ENCODE data around the gene PNMA6A.
"Not testable (repeated sequence)": the region's sequence is repeated elsewhere in the genome, so short reads cannot be mapped to it uniquely, and the experiment has no call there.

The PNMA6A gene

DNA sequence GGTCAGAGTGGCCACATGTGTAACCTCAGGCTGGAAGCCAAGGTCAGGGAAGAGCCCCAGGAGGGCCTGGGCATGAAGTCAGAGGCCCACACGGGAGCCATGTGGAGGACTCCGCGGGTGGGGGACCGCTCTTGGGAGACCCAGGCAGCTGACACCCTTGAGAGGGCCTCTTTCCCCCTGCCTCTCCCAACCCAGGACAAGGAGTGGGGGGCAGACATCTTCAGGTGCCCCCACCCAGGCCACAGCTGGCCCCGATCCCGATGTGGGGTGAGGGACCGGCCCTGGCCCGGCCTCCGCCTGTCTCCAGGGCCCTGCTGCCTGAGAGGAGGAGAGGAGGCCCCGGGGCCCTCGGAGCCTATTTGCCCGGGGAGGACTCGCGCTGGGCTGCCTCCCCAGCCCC lies 3.1 kb downstream of the PNMA6A start:
- DNase-seq (ENCODE audit: low read depth): no peak

DNA sequence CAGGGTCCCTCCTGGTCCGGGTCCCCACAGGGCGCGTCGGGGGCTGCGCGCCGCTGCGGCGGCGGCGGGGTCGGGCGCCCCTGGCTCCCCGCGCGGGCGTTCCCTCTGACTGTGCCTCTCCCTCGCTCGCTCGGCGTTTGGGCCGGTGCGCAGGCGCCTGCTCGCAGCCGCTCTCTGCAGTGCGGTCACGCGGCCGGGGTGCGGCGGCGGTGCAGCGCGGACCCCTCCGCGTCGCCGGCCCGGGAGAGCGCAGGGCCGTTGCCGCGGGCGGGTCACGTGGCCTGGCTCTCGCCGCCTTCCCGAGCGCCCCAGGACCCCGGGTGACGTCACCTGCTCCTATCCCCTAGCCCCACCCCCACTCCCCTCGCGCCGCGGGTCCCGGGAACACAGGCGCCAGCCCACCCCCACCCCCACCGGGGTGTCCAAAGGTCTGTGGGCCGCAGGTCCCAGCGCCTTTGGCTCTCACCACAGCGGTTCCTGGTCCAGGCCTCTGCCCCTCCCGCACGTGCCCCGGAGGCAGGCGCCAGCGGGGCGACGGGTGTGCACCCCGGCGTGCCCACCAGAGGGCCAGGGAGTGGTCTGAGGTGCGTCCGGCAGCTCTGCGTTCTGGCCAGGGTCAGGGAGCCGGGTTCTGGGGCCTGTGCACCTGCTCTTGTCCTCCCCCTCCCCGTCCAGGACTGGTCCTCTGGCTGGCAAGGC lies 5.3 kb downstream of the PNMA6A start:
- DNase-seq (ENCODE audit: low read depth): not testable (repeated sequence)

- not testable (repeated sequence) for DNase-seq (ENCODE audit: low read depth)
Observed at GRCh38 chrX:153083238-153083923, 11.1 kb downstream of the PNMA6A start.

- DNase-seq (ENCODE audit: low read depth): no peak
Observed at GRCh38 chrX:153102418-153102817, 30.2 kb downstream of the PNMA6A start.

DNA sequence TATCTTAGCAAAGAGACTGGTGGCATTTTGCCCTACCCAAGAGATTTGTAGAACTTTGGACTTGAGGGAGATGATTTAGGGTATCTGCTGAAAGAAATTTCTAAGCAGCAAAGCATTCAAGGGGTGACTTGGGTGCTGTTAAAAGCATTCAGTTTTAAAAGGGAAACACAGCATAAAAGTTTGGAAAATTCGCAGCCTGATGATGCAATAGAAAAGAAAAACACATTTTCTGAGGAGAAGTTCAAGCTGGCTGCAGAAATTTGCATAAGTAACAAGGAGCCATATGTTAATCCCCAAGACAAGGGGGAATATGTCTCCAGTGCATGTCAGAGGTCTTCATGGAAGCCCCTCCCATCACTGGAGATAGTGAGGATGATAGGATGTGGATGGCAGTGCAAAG lies 32.7 kb downstream of the PNMA6A start:
- DNase-seq (ENCODE audit: low read depth): not testable (repeated sequence)

DNA sequence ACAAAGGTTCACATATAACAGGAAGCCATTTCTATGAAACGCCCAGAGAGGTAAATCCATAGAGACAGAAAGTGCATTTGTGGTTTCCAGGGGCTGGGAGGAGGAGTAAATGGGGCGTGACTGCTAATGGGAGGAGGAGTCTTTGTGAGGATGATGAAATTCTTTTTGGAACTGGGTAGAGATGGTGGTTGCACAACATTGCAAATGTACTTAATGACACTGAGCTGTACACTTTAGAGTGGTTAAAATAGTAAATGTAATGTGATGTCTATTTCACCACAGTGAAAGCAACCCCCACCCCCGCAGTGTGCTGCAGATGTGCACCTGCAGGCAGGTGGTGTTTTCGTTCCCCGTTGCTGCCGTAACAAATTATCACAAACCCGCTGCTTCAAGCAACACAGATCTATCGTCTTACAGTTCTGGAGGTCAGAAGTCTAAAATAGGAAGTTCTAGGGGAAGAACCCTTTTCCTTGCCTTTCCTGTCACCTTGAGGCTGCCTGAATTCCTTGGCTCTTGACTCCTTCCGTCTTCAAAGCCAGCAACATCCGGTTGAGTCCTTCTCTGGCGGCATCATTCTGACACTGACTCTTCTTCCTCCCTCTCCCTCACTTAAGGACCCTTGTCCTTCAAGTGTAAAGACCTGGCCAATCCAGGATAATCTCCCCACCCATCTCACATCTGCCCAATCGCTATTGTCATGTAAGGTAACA lies 34.0 kb downstream of the PNMA6A start:
- not testable (repeated sequence) for DNase-seq (ENCODE audit: low read depth)

DNA sequence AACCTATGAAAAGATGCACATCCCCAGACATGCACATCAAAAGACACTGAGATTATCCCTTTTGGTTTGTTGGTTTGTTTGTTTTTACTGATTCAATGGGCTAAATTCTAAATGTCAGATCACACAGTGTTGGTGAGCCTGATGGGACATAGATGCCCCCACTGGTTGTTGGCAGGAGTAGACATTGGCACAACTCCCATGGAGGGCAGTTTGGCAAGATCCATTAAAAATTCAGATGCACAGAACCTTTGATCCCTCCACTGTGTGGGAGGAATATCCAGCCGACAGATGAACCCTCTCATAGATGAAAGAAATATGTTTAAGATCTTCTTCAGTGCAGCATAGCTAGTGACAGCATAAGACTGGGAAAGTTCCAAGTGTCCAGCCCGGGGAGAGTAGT lies 38.5 kb downstream of the PNMA6A start:
- not testable (repeated sequence) for DNase-seq (ENCODE audit: low read depth)

DNA sequence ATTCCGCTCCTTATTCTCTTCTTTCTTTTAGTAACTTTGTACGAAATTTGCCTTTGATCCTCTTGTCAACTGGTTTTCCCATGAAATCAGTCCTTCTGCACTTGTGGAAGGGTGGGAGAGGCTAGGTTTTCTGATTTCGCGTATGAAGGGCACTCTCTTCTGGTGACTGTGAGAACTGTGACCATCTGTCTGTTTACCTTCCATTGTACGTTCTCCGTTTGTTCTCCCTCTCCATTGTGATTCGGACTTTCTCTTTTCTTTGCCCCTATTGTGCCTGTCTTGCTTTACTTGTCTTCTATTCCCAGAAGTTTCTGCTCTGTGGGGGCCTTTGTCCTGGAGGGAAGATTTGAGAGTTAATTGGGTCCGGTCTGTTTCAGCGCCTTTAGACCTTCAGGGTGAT lies 41.6 kb downstream of the PNMA6A start:
- not testable (repeated sequence) for DNase-seq (ENCODE audit: low read depth)

DNA sequence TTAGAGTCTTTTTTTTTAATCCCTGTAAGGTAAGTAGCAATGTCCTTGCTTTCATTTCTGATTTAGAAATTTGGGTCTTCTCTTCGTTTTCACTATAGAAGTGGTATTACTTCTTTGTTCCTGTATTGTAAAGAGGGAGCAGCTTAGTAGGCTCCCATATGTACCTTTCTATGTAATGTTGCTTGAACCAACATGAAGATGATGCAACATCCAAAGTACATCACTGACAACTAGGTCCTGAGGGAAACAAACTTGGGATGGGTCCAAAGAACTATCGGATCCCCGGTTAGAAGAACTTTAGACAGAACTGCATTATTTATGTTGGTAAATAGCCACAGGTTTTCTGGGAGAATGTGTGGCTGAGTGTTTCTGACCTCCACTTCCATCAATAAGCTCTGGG lies 45.5 kb downstream of the PNMA6A start:
- DNase-seq (ENCODE audit: low read depth): not testable (repeated sequence)

DNA sequence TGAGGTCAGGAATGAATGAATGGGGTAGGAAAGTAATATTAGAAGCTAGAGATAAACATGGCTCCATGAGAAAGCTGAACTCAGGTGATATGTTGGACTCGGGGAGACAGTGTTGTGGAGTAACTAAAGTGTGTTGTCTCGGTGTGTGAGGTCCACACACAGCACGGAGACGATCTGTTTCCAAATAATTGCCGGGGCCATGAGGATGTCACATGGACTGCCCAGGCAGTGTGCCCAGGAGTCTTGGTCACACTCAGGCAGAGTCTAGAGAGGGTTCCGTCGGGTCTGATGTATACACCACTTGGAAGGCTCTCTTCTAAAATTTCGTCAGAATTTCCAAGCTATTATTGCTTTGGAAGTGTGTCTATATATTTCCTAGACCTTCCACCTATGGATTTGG lies 48.0 kb downstream of the PNMA6A start:
- not testable (repeated sequence) for DNase-seq (ENCODE audit: low read depth)

- not testable (repeated sequence) for DNase-seq (ENCODE audit: low read depth)
Observed at GRCh38 chrX:153123468-153123867, 51.2 kb downstream of the PNMA6A start.

All from ELR (cell line).